ENCODE data around the gene SEC22C.
A peak's percentile ranks its signal among the peaks of the same experiment; 100 is the strongest.

The SEC22C gene

DNA sequence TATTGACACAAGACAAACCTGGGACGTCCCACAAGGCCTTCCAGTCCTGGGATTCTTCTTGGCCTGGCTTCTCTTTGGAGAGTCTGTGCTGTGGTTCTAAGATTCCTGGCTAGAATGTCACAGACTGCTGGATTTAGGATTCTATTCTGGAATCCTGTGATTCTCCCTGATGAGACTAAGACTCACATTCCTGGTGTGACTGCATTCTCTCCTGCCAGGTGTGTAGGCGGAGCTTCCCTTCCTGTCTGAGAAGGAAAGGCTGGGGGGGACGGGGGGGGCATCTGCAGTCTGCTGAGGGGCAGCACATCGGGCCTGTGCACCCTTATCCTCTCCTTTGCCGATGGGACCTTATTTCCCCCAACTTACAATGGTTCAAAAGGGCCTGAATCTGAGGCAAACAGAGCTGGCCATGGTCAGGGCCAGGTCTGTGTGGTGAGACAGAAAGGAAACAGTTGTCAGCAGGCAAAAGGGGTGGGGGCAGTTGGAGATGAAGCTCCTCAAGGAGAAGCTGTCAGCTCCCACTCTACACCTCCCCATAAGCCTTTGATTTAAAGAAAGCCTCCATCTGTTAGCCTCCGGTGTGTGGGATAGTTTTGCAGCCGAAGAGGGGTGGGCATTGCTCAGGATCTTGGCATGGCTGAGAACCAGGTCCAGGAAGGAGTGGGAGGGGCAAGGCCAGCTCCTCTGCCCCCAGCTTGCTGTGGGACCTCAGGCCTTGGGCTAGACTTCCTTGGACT is 48.4 kb downstream of the SEC22C start:
- no peak for DNase-seq

DNA sequence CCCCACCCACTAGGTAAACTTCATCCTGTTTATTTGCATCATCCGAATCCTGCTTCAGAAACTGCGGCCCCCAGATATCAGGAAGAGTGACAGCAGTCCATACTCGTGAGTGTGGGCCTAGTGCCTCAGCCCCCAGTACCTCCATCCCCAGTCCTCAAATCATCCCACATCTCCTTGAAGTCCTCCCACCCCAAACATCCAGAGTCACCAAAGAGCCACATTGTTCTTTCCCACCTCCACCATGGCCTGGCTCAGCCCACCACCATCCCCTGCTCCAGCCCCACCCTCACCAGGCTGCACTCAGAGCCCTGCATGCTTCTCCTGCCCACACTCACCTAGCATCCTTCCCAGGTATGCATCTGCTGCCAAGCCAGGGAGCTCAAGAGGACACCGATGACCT is 49.5 kb downstream of the SEC22C start:
- DNase-seq: no peak

DNA sequence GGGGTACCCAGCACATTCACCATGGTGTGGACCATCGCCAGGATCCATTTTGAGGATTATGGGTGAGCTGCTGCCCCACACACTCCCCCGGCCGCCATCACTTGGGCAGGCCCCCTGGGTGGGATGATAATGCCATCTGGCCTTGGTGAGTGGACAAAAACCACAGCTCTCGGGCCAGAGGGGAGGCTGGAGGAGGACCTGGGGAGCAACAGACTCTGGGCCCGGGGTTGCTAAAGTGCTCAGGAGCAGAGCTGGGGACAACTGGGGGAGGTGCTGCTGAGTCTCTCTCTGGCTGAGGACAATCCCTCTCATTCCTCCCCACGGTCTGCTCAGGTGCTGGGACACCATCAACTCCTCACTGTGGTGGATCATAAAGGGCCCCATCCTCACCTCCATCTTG is 50.3 kb downstream of the SEC22C start:
- DNase-seq: no peak

DNA sequence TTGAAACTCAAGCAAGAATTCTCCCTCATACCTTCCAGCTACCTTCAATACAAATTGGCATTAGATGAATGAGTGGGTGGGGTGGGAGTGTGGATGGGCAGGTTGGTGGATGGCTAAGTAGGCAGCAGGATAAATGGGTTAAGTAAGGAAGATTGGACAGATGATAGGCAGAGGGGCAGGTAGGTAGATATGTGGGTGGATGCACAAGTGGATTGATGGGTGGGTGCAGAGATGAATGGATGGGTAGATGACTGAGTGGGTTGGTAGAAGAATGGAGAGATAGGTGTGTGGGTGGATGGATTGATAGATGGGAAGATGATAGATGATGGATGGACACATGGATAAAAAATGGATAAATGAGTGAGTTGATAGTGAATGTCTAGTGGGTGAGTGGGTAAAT is 51.7 kb downstream of the SEC22C start:
- DNase-seq: no peak

DNA sequence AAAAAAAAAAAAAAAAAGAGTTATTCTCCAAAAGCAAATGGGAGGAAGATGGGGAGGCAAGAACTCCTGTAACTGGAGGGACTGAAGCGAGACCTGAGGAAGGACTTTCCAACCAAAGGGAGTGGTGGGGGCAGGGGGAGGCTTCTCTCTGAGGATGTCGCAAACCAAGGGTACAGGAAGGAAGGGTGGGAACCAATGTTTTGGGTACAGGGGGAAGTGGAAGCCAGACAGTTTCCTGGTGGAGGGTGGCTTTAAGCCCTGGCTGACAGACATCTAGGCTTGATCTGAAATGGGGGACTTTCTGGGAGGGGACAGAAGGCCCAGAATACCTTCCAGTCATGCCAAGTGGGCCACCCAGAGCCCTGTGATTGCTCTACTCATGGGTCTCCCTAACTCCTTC is 52.3 kb downstream of the SEC22C start:
- DNase-seq: no peak

DNA sequence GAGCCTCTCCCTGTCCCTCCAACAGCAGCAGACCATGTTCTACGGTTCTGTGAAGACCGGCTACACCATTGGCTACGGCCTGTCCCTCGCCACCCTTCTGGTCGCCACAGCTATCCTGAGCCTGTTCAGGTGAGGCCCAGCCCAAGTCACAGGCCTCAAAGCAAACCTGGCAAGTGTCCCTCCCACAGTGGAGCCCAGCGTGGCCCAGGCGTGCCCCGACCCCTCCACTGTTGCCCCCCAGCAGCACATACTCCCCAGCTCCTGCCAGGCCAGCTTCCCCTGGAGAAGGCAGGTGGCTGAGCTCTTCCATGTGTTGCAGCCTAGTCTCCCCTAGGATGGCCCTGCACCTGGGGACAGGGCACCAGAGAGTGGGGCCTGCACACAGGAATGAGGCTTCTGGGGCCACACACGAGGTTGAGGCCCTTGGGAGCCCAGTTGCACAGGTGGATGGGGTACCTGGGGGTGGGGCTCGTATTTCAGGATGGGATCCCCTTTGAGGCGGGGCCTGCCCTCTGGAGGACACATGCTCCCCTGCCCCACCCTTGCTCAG is 54.3 kb downstream of the SEC22C start:
- DNase-seq: no peak

DNA sequence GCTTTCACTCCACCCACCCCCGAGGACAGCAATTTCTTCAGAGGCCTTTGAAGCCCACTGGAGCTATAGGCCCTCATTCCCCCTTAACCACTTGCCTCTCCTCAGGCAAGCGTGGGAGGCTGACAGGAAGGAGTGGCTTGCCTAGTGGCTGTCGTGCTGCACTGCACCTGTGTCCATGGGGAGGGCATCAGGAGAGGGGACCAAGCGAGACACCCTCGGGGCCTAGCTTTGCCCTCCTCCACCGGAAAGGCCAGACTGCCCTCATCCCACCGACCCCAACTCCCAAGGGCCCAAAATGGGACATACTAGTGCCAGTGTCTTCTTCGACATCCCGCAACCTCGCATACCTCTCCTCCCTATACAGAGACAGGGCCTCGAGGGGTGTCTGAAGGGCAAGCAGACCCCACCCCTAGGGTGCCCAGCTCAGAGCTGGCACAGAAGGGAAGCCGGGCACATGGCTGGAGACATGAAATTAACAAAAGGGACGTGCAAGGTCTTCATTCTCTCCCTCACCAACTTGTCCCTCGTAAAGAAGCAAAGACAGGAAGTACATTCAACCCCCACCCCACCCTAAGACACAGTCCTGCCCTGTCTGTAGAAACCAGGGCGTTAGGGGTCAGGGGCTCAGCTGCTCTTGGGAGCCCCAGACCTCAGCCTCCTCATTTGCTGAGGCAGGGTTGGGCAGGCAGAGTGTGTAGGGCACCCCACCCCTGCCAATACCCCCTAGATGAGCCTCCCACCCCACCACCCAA is 55.0 kb downstream of the SEC22C start:
- DNase-seq: peak; percentile 10

DNA sequence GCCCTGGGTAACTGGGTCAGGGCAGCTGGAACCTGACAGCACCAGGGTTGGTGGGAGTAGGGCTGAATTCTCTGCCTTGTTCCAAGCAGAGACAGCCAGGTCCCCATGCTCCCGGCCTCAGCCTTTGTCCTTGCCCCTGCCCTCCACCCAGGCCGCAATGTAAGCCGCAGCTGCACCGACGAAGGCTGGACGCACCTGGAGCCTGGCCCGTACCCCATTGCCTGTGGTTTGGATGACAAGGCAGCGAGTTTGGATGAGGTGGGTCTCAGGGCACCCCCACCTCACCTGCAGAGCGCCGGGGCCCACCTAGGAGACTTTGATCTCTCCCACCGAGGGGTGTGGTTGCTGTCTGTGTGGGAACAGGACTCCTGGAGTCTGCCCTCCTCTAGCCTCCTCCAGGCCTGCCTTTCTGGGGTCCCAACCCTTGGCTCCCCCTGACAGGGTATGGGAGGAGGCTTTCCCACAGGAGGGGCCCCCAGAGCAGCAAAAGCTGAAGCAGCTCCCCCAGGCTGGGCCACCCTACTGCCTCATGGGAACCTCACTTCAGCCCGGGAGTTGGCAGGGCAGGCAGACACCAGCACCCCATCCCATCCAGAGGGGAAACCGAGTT is 55.9 kb downstream of the SEC22C start:
- DNase-seq: no peak

DNA sequence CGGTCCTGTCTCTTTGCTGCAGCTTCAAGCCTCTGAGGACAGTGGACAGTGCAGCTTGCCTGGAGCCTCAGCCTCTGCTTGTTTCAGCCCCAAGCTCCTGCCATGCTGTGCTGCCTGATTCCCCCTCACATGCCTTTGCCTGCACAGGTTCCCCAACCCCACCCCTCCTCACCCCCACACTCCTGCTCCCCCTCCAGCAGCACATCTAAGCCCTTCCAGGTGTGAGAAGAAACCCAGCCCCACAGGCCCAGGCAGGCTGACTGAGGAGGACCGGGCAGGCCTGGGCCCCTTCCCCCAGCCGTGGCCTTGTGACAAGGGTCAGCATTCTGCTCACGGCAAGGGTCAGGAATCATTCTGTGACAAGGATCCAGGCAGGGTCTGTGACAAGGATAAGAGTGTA is 56.6 kb downstream of the SEC22C start:
- DNase-seq: no peak

DNA sequence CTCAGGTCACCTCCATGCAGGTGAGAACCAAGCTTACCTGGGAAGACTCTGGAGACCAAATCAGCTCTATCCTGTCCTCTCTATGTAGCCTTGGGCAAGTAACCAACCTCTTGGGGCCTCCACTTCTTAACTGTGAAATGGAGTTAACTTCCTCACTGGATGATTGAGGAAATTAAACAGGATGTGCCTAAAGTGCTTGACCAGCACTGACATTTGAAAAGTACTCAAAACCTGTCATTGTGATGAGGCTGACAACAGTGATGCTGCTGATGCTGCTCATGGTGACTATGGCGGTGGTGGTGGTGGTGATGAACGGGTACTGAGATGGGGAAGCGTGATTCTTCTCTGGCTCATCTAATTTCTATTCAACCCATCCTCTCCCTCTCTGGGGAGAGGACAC is 57.0 kb downstream of the SEC22C start:
- no peak for DNase-seq

DNA sequence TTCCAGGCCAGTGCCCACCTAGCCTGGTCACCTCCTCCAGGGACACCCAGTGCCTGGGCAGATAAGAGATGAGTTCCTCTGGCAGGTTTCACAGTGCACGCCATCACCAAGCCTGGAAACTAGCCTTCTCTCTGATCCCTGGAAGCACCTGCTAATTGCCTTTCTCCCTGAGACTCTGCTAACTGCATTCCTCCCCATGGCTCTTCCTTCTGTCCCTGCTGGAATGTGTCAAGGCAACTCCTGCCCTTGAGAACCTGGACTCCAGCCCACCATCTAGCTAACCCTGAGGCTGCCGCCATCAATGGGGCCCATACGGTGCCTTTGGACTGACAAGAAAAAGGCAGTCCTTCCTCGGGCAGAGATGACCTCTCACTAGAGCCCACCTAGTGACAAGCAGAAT is 60.9 kb downstream of the SEC22C start:
- no peak for DNase-seq

DNA sequence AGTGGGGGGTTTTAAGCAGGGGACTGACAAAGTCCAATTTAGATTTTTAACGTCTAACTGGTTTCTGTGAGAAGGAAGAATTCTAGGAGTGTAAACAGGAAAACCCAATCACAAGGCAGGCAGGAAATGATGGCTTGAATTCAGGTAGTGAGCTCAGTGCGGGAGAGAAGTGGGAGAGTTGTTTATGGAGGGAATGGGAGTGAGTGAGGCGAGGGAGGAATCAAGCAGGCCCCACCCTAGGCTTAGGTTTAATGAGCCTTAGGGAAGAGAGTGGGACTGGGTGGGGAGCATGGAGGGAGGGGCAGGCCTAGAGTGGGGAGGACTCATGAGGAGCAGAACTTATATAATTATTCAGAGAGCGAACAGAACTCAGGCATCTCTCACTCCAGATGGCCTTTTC is 61.4 kb downstream of the SEC22C start:
- DNase-seq: no peak

DNA sequence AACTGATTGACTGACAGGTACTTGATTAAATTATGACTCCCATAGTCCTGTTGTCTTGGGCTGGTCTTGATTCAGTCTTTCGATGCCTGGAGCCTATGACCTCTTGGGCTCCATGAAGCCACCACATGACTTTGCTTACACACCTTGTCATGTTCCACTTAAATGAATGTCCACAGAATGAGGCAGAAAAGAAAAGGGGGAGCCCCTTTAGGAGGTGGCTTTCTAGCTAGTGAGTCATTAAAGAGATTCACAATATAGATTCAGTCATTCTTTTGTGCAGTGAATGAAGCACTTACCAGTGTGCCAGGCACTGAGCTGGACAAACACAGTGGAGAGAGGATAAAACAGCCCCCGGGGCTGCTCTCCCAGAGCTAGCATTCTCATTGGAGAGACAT is 62.2 kb downstream of the SEC22C start:
- no peak for DNase-seq

DNA sequence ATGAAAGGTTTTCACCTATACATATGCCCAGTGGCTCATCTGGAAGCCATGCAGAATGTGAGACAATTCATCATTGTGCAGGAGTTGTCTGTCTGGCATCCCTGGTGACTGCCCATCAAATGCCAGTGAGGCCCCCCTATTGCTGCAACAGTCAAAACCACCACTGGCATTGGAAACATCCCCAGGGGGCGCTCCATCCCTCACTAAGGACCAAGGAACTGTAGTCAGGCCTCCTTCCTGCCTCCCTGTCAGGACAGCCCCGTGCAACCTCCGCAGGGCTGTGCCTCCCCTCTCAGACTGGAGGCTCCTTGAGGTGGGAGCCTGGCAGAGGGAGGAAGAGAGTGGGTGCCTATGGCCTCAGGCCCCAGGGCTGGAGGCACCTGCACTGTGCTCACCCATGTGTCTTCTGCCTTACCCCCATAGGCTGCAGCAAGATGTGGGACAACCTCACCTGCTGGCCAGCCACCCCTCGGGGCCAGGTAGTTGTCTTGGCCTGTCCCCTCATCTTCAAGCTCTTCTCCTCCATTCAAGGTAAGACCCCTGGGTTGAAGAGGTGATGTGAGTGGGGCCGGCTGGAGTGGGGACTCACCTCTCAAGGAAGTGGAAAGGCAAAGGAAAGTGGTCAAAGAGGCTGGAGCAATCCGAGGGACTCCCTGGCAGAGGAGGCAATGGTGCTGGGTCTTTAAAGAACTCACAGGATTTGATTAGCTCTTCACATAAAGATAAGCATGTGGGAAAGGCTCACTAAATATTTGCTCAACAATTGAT is 62.8 kb downstream of the SEC22C start:
- no peak for DNase-seq

DNA sequence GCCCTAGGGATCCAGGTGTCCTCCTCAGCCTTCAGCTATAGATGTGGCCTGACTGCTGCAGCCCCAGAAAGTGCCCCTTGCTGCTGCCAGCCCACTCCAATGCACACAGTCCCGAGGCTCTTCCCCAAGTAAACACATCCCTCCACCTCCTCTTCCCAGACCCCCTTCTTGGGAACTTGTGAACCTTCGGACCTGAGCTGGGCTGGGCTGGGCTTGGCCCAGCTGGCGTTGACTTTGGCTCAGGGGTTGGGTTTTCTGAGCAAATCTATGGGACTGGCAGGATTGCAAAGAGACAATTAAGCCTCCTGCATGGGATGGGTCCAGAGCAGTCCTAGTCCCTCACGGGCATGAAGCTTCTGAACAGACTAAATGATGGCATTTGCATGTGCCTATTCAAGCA is 64.7 kb downstream of the SEC22C start:
- DNase-seq: no peak

DNA sequence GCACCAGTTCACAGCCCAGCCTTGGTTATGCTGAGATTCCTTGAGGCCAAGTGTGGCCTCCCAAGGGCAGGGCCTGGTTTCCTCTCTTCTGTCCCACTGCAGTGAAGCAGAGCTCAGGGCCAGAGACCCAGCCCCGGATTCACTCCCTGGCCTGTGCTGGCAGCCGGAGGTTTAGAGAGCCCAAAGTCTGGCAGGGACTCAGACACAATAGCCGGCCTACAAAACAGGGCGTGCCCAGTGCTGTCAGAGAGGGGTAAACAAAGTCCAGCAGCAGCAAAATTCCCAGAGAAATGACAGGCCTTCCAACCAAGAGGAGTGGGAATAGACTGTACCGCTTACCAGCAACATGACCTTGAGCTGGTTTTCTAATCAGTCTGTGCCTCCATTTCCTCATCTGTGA is 65.3 kb downstream of the SEC22C start:
- DNase-seq: no peak

DNA sequence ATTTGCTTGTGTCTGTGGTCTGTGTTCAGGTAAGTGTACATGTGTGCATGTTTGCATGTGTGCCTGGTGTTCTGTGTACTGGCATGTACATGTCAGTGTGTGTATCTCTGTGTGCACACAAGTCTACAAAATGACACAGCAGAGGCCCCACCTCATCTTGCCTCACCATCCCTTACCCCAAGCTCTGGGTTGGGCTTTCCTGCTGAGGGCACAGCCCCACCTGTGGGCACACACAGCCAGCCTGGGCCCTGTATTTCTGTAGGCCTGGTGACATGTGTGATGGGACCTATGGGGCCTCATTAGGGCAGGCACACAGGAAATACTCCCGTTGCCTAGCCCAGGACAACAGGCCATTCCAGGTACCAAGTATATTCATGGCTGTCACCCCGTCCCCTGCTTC is 65.8 kb downstream of the SEC22C start:
- DNase-seq: no peak

DNA sequence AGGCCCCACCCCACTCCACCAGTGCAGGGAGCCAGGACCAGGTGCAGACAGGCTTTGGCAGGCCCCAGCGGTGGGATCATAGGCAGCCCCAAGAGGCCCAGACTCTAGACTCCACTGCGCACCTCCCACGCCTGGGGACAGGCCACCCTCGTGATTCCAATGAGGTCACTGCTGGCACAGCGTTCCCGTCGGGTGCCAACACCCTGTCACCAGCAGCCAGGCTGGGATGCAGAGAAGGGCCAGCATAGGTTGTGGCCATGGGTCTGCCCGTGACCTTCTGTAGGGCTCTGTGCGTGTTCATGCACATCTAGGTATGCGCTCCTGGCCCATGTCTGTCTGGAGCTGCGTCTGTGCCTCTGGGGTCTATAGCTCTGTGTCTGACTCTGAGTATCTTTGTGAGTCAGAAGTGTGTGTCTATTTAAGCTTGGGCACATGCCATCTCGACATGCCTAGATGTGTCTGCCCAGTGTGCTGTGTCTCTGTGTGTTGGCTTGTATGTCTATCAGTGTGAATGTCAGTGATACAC is 66.3 kb downstream of the SEC22C start:
- DNase-seq: no peak

DNA sequence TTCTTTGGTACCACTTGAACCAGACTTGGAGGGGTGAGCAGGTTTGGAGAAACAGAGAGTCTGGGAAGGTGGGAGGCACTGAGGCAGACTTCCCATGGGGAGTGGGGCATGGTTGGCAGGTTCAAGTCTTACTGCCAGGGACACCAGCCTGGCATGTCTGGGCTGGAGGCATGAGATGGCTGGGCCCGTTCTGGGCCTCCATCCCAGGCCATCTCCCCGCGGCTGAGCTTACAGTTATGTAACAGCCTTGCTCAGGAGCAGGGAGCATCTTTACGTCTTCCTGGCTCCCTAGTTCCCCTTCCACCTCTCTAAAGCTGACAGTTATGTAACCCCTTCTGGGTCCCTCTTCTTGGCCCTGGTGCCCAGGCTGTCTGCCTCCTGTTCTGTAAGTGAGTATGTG is 66.9 kb downstream of the SEC22C start:
- DNase-seq: no peak

DNA sequence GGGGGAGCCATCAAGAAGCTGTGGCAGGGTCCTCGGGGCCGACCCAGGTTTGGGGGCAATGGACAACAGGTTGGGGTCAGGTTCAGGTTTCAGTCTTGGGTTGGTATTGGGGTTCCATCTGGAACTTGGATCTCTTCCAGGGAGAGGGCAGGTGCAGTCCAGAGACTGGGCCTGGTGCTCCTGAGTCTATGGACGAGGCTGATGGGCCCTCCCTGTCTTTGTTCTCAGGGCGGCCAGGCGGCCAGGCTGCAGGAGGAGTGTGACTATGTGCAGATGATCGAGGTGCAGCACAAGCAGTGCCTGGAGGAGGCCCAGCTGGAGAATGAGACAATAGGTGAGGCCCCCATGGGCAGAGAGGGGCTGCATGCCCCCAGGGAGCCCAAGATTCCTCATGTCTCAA is 68.2 kb downstream of the SEC22C start:
- no peak for DNase-seq

DNA sequence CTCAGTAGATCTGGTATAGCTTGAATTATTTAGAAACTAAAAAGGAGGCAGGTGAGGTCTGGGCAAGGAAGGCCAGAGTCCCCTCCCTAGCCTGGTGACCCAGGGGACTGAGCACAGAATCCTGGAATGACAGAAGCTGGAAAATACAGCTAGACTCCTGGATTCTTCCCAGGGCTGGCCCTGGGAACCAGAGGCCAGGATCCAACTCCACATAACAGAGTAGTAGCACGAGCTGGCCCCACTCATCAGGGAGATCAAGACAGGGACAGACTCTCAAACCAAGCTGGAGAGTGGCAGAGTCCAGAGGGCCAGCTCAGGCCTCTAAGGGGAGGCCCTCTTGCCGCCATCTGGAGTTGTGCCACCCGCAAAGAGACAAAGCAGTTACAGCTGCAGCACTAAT is 68.6 kb downstream of the SEC22C start:
- no peak for DNase-seq

DNA sequence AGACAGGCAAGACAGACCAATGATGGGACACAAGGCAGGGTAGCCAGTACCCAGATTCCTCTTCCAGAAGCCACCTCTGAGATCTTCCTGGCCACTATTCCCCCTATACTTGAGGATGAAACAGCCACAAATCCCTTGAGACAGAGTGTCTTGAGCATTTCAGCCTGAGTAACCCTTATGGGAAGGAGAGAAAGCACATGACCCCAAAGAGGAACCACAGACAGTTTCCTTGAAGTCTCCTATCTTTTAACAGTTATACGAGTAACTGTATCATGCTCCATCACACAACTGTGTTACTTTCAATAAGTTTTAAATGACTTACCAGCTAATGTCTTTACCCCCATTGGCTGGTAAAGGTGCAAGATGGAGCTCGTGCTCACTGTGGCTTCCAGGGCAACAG is 70.0 kb downstream of the SEC22C start:
- no peak for DNase-seq

DNA sequence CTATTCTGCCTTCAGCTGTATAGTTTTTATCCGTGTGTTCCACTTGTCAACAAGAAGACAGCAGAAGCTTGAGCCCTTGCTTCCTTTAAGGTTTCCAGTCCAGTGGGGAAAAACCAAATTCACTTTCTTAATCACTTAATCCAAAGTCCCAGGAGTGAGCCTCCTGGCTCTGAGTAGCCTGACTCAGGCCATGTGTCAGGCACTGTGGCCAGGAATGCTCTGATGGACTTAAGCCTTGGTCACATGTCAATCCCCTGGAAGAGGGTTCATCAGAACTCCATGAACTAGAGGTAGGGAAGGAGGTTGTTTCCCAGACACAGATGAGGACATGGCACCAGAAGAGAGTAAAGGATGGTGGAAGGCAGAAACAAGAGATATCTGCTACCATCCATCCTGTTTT is 70.6 kb downstream of the SEC22C start:
- DNase-seq: no peak

Measured in activated CD4-positive, alpha-beta T cell treated with anti-CD3 and anti-CD28 coated beads, Interleukin-2, amount 50 U/mL, for 16 hours (primary cell).